Stimulated activated CD4-positive, alpha-beta T cell treated with anti-CD3 and anti-CD28 coated beads, Interleukin-4, amount 100 ng/mL, for 48 hours (primary cell): ENCODE results near the gene FBXL16.

Source experiments
- DNase-seq, 2 donors: peaks; one replicate each; pipeline ENCODE4 v3.0.0-alpha.2; 2020; ENCODE audit warnings: low read depth in 2 of 2

The FBXL16 gene

DNA sequence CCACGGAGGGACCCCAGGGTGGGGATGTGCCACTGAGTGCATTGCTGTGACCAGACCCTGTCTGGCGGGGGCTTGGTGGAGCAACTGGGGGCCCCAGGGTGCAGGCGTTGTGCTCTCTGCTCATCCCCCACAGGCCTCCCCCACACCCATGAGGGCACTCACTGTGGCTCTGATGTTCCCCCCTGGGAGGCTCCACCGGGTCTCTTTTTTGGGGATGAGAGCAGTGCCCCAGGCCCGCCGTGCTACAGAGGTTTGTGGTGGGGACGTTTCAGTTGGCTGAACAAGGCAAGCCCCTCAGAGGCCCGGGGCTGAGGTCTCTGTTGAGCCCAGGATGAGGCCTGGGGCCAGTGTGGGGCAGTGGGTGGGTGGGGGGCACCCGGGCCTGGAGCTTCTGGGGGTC lies 18.1 kb upstream of the FBXL16 start:
- DNase-seq = no peak

DNA sequence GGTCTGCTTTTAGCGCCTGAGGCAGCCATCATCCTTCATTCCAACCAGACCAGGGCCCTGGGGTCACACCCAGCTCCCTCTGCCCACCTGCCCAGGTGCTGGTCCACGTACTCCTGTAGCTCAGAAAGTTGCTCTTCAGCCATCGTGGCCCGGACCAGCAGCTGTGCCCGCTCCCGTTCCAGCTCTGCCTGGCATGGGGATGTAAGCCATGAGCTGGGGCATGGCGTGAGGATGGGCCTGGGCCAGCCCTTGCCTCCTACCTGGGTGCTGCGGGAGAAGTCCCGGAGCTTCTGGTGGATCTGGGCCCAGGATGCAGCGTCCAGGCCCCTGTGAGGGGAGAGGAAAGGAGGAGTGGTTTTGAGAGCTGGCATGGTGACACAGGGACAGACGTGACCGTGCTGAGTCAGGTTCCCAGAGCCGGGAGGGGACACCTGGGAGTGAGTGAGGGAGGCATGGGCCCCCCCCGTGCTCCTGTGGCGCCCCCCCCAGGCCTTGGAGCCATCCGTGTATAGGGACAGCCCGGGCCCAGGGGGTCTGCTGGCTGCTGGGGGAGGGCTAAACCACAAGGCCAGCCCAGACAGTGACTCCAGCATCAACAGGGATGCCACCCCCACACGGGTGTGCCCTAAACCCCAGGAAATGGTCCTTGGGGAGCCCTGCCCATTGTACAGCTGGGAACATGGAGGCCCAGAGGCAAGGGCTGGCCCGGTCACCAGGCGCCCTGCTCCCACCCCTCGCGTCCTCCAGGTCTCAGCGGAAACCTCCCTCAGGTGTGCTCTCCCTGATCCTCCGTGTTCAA lies 17.4 kb upstream of the FBXL16 start:
- no peak for DNase-seq

DNA sequence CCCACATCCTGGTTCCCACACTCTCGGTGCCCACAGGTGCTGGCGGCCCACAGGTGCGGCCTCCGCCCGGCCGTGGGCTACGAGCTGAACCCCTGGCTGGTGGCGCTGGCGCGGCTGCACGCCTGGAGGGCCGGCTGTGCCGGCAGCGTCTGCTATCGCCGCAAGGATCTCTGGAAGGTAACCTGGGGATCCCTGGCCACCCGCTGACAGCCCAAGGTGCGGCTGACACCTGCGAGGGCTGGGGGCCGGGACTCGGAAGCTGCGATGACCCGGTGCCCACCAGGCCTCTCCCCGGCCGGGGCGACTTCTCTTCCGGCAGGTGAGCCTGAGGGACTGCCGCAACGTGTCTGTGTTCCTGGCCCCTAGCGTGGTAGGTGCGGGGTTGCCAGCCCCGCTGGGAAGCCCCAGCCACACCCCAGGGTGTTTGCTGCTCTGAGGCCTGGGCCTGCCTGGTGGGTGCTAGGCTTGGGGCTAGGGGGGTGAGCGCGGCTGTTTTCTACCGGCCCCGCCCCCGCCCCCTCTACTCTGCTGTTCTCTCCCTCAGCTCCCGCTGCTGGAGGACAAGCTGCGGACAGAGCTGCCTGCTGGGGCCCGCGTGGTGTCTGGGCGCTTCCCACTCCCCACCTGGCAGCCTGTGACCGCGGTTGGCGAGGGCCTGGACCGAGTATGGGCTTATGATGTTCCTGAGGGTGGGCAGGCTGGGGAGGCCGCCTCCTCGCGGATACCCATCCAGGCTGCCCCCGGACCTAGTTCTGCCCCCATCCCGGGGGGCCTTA lies 16.4 kb upstream of the FBXL16 start:
- DNase-seq = no peak

DNA sequence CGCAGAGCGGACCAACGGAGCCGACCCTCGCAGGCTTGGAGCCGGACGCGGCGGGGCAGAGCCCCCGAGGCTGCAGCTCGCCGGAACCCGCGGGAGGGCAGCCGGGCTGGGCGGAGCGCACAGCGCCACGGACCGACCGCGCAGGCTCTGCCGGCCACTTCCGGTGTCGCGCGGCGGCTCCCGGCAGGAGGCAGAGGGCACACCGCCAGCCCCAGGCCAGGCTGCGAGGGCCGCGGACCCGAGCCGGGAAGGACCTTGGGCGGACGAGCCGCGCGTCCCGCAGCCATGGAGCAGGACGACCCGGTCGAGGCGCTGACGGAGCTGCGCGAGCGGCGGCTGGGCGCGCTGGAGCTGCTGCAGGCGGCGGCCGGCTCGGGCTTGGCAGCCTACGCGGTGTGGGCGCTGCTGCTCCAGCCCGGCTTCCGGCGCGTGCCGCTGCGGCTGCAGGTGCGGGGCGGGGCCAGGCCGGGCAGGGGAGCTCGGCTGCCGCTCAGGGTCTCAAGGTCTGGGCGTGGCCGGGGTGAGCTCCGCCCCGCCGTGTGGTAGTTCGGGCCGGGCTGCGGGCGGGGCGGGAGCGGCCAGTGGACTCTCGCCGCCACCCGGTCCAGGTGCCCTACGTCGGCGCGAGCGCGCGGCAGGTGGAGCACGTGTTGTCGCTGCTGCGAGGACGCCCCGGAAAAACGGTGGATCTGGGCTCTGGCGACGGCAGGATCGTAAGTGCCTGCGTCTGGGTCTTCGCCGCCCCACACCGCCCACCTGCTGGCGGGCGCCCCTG lies 15.6 kb upstream of the FBXL16 start, which contains the start of gene ANTKMT:
Gene ANTKMT, plus strand, starts transcription at position 157 of the 775 bp plus-strand sequence. Its CDS starts 129 bp downstream, at position 286.
- DNase-seq = peak; percentile 66 to 78

DNA sequence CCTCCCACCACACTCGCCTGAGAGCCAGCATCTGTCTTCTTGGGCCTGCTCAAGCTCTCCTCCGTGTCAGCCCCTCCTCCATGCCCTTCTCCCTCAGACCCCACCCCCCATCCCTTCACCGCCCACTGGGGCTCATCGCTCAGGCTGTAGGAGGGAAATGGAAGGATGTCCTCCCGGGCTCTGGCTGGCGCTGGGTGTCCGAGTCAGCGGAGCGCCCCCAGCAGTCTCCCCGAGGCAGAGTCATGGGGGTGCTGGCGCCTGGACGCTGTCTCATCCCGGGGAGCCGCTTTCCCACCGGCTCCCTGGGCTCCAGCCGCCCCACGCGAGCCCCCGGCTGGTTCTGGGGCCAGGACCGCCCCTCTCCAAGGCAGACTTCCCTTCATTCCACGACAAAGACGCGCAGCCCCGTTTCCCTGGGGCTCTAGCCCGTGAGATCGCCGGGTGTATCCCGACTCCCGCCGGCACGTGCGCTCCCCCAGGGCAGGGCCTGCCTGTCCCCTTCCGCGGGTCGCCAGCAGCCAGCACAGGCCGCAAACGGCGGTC lies 14.9 kb upstream of the FBXL16 start:
- DNase-seq = no peak

DNA sequence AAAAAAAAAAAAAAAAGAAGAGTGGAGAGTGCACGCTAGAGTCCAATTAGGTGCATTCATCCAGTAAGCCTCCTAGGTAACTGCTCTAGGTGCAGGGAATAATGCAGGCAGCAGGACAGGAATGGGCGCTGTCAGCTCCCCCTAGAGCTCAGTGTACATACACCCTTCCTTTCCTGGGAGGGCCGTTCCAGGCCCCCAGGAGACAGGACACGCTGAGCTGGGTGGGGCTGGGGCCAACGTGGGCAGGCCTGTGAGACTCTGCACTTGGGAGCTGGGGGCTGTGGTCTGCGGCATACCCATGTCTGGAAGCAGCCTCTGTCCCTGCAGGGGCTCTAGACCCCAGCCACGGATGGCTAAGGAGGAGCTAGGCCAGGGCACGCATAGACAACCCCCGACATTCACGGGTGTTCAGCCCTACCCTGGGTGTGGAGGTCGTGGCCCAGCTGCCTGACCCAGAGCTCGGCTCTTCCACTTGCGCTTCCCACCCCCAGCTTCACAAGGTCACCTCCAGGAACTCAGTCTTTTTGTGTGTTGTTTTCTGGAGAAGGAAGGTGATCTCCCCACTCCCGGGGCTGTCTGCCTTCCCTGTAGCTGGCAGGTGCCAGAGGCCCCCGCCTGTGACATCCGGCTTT lies 14.3 kb upstream of the FBXL16 start:
- DNase-seq = no peak

DNA sequence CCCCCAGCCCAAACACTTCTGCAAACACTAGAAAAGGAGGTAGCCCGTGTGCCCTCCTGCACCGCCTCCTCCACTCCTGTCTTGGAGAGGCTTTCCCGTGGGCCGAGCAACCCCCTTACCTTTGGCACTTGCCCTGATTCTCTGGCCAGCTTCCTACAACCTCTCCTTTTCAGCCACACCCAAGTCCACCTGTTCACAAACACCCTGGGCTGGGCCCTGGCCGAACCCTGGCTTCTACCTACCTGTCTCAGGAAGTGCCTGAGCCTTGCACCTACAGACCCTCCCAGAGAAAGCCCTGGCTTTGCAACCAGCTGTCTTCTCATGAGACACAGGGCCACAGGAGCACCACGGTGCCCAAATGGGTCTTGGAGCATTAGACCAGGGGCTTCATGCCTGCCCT lies 13.3 kb upstream of the FBXL16 start:
- DNase-seq = no peak

DNA sequence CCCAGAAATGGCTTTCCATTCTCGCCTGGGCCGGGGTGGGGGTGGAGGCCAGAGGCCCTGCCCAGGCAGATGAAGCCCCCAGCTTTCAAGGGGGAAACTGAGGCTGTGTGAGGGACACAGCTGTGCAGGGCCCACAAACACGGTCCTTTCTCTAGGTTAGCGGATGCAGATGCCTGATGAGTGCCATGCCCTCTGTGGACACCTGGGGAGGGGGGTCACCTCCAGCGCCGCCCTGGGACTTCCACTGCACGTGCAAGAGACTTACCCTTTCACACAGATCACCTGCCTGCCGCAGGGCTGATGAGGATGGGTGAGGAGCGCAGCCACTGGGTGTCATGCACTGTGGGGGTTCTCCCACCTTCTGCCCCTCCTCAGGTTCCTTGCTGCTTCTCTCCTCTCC lies 12.8 kb upstream of the FBXL16 start:
- no peak for DNase-seq

DNA sequence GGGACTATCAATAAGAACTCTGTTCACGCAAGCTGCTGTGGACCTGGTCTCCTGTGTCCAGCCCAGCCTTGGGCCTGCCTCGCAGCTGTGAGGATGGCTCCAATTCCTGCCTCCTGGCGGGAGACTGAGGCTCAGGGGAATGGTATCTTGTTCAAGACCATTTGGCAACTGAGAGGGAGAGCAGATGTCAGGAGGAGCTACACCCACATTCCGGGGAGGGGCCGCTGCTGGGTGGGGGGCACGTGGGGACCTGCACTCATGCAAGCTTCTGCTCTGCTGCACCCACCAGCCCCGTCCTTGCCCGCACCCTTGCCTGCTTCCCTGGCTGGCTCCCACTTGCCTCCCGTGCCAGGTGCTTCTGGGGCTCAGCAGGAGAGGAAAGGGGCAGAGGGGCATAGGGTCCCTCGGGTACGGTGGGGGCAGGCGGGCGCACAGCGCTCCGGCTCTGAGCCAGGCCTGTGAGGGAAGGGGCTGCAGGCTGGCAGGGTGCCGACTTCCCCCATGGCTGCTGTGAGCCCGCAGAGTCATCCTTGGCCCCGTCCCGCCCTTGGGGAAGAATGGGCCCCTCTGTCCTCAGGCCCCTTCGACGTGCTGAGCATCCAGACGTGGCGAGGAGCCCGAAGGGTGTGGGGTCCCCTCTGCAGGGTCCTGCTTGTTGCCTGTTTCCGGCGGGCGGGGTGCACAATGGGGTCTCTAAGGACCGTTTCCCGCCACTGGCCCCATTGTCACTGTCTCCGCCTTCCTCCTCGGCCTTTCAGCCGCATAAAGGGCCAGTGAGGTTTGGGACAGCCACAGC lies 12.0 kb upstream of the FBXL16 start:
- no peak for DNase-seq

DNA sequence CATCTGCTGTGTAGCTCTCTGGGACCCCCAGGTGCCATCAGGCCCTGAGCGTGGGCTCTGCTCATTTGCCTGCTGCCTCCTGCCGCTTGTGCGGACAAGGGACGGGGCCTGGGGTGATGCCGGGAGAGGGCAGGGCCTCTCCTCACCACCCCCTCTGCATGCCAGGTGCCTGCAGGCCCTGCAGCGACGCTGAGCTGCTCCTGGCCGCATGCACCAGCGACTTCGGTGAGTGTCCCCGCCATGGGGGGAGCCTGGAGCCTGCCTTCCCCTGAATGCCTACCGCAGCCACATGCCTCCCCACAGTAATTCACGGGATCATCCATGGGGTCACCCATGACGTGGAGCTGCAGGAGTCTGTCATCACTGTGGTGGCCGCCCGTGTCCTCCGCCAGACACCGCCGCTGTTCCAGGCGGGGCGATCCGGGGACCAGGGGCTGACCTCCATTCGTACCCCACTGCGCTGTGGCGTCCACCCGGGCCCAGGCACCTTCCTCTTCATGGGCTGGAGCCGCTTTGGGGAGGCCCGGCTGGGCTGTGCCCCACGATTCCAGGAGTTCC lies 11.2 kb upstream of the FBXL16 start:
- no peak for DNase-seq

DNA sequence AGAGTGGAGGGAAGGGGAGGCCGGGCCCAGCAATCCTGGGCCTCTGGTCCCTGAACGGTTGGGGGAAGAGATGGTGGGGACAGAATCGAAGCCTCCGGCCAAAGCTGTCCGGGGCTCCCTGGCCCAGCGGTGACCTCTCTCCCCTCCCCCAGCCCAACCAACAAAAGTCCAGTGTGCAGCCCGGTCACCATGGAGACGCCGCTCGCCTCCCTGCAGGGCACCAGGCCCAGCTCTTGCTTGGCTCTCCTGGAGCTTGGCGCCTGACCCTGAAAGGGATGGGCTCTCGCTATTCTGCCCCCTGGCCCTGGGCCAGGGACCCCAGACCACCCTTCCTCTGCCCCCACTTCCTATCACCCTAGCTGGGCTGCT lies 10.6 kb upstream of the FBXL16 start:
- no peak for DNase-seq

DNA sequence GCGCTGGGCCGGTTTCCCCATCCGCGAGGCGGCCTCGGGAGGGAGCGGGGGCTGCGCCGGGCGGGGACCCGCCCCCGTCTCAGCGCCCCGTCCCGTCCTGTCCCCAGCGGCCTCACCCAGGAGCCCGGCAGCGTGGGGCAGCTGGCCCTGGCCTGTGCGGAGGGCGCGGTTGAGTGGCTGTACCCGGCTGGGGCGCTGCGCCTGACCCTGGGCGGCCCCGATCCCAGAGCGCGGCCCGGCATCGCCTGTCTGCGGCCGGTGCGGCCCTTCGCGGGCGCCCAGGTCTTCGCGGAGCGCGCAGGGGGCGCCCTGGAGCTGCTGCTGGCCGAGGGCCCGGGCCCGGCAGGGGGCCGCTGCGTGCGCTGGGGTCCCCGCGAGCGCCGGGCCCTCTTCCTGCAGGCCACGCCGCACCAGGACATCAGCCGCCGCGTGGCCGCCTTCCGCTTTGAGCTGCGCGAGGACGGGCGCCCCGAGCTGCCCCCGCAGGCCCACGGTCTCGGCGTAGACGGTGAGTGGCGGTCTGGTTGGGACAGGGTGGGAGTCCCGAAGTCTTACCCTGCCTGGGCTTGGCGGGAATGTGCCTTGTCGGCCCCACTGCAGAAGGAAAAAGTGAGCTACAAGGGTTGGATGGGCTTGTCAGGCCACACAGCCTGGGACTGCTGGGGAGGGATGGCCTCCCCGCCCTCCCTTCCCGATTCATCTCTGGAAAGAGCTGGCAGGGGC lies 10.0 kb upstream of the FBXL16 start:
- no peak for DNase-seq

DNA sequence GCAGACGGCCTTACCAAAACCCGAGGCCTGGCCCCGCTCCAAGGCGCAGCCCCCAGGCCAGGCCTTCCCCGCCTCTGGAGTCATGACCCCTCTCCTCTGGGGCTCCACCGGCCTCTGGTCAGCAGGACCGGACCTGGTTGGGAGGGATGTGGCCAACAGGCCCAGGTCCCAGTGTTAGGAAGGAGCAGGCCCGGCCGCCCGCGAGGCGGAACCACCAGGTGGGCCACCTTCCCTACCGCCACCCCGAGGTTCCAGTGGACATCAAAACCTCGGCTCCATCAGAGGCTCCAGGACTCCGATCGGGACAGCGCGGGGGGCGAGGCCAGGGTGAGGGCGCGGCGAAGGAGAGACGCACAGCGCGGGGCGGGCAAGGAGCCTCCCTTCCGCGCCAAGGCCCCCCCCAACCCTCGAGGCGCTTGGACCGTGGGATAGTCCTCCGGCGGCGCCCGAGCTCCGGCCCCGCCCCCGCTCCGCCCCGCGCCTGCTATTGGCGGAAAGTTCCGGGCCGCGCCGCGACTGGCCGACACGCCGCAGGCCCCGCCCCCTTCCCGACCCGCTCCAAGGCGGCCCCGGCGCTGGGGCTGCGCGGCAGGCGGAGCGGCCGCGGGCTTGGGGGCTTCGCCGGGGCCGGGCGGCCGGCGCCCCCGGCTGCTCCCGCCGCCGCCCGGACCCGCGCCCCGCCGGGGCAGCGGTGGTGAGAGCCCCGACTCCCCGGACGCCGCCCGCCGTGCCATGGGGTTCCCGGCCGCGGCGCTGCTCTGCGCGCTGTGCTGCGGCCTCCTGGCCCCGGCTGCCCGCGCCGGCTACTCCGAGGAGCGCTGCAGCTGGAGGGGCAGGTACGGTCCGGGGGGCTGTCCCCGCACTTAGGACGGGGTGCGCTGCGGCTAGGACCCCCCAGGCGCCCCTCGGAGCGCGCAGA lies 9.2 kb upstream of the FBXL16 start, which contains the start of gene METRN:
Gene METRN, plus strand, starts transcription at position 561 of the 919 bp plus-strand sequence. Its CDS starts 172 bp downstream, at position 733.
- DNase-seq = peak; percentile 91 to 92

DNA sequence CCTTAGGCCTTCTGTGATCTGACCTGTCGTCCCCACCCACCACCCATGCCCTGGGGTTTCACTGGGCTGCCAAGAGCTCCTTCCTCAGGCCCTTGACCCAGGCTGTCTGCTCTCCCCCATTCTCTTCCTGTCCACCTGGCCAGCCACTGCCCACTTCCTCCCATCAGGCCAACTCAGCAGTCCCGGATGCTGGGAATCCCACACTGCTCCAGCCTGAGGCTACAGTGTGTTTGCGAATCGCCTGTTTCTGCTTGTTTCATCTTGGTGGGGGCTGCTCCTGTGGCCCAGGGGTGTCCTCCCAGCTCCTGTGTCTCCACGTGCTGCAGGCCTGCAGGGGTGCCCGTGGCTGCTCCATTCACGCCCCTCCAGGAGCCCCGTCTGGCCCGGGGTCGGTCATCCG lies 8.5 kb upstream of the FBXL16 start:
- no peak for DNase-seq

DNA sequence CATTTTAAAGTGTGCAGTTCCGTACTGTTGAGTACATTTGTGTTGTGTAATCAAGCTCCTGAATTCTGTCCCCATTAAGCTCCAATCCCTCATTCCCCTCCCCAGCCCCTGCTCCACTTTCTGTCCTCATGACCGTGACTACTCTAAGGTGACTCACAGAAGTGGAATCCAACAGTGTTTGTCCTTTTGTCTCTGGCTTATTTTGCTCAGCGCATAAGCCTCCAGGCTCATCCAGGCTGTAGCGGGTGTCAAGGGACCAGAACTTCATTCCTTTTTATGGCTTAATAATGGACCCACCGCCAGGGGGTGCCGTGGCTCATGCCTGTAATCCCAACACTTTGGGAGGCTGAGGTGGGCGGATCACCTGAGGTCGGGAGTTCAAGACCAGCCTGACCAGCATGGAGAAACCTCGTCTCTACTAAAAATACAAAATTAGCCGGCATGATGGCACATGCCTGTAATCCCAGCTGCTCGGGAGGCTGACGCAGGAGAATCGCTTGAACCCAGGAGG lies 7.2 kb upstream of the FBXL16 start:
- peak; percentile 59 to 68 for DNase-seq

DNA sequence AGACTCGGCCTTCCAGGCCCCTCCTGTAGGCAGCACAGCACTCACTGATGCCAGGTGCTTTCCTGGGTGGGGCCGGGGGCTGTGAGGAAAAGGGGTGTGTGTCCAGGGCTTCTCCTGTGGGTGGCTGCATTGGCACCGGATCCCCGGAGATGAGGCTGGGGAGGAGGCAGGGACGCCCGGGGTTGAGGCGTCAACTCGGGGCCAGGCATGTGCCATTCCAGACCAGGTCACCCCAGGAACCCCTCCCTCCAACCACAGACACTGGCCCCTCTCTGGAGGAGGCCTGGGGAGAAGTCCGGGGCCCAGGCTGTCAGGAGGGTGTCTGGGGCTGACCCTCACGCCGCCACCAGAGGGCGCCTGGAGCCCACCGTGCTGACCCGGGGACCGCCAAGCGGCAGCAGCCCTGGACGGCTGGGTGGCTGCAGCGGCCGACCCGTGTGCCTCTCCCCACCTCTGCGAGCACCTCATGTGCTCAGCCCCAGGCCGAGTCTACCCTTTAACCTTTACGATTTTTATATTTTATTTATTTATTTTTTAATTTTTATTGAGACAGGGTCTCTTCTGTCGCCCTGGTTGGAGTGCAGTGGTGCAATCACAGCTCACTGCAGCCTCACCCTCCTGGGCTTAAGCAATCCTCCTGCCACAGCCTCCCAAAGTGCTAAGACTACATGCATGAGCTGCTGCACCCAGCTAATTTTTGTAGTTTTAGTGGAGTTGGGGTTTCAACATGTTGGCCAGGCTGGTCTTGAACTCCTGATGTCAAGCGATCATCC lies 6.1 kb upstream of the FBXL16 start:
- DNase-seq = peak; percentile 71 to 73

DNA sequence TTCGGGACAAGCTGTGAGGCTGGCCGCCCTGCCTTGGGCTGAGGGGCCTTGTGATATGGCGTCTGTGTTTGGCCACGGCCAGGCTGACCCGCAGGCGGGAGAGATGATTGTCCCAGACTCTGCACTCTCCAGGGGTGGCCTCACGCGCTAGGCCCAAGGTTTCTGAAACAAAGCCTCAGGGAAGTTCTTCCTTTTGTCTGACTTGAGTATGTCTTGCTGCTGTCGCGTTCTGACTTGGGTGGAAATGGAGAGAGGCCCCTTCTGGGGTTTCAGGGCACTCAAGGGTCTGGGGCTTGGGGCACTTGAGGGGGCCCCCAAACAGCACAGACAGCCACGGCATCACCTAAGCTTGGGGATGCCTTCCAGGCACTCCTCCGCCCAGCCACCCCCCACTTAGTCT lies 5.5 kb upstream of the FBXL16 start:
- no peak for DNase-seq
